Stomach (tissue), 9 donors: ENCODE measurements around the gene FREM2. TPM values are rescaled to one million over a fixed set of nuclear protein-coding genes. Genes with fewer than 3 reads are reported as not detected.

Source experiments
- DNase-seq, 2 donors: peaks; one replicate each; pipeline versions ENCODE4 v3.0.0 to v3.0.0-alpha.2; 2013 to 2019
- H3K27ac ChIP-seq, 5 donors: fragments of 200-600 bp in 4 of 5; sonication (generic) in 4 of 5; one replicate each; pipeline ENCODE4 v1.5.1; 2013 to 2019; ENCODE audit warnings: mild to moderate bottlenecking in 1 of 5, moderate library complexity in 1 of 5
- H3K27me3 ChIP-seq, 3 donors: fragments of 200-600 bp; sonication (generic); one replicate each; pipeline ENCODE4 v1.5.1; 2017 to 2019; ENCODE audit warnings: mixed run types in 1 of 3
- H3K36me3 ChIP-seq, 4 donors: fragments of 200-600 bp; sonication (generic); 1 replicate in 3 of 4; 2 replicates in 1 of 4; pipeline ENCODE4 v1.5.1; 2016 to 2019
- H3K4me1 ChIP-seq, 4 donors: fragments of 200-600 bp; sonication (generic); one replicate each; pipeline ENCODE4 v1.5.1; 2016 to 2019
- H3K4me3 ChIP-seq, 4 donors: fragments of 200-600 bp; sonication (generic) in 3 of 4; one replicate each; pipeline ENCODE4 v1.5.1; 2016 to 2019; ENCODE audit warnings: mild to moderate bottlenecking in 1 of 4
- H3K9me3 ChIP-seq, 4 donors: fragments of 200-600 bp; sonication (generic); one replicate each; pipeline ENCODE4 v1.5.1; 2016 to 2019
- CTCF ChIP-seq, 7 experiments: fragments of 450-650 bp in 4 of 7; fragments of 200-600 bp in 3 of 7; sonication (generic) in 3 of 7; IDR thresholded peaks; one replicate each; pipeline ENCODE4 v1.5.1; 2016 to 2019; ENCODE audit warnings: antibody characterized with exemption in 7 of 7, control low read depth in 2 of 7, mild to moderate bottlenecking in 1 of 7
- EP300 ChIP-seq: sonication (generic); formaldehyde crosslinking; IDR thresholded peaks from one replicate; pipeline ENCODE4 v1.6.1; 2017; ENCODE audit warnings: antibody characterized with exemption
- POLR2A ChIP-seq, 4 donors: fragments of 450-650 bp; IDR thresholded peaks; one replicate each; pipeline ENCODE4 v1.6.1; 2016; ENCODE audit warnings: antibody characterized with exemption in 4 of 4, control low read depth in 2 of 4, mild to moderate bottlenecking in 1 of 4, moderate library complexity in 1 of 4
- POLR2AphosphoS5 ChIP-seq, 3 donors: sonication (generic); formaldehyde crosslinking; IDR thresholded peaks; one replicate each; pipeline ENCODE4 v1.6.1; 2016; ENCODE audit warnings: antibody characterized with exemption in 3 of 3
- WGBS, 5 donors: extraction: QIAGEN DNeasy Blood & Tissue Kit in 3 of 5; methylation state at CpG; one replicate each; pipeline versions ENCODE4 v1.1.5 to v1.1.7; 2013 to 2018; 5-methylcytosine and 5-hydroxymethylcytosine counted together
- intact Hi-C: fragments of 100-400 bp; cut with DNase I; formaldehyde crosslinking; loops from one replicate; pipeline ENCODE4 v1.15.1; 2023; ENCODE audit warnings: low total_unique reads
- polyA plus RNA-seq, 3 donors: library from polyadenylated mRNA; stranded (reverse); fragments of 200-250 nt; gene quantifications; one replicate each; pipeline ENCODE4 v1.2.3, GENCODE V29; 2013
- total RNA-seq, 5 donors: library from RNA; depleted of rRNA; stranded (reverse); fragments of >200 nt; gene quantifications; one replicate each; pipeline versions ENCODE4 v1.1.0 to v1.2.3, GENCODE V29; 2014 to 2016
- donor health status: healthy with polysubstance abuse.
- donor health status: Bipolar disorder and iron deficiency.
- donor health status: healthy.

Gene FREM2
- total and polyA plus RNA-seq, 8 donors, result 0.37 to 18.0 (median 1.3) TPM

DNA sequence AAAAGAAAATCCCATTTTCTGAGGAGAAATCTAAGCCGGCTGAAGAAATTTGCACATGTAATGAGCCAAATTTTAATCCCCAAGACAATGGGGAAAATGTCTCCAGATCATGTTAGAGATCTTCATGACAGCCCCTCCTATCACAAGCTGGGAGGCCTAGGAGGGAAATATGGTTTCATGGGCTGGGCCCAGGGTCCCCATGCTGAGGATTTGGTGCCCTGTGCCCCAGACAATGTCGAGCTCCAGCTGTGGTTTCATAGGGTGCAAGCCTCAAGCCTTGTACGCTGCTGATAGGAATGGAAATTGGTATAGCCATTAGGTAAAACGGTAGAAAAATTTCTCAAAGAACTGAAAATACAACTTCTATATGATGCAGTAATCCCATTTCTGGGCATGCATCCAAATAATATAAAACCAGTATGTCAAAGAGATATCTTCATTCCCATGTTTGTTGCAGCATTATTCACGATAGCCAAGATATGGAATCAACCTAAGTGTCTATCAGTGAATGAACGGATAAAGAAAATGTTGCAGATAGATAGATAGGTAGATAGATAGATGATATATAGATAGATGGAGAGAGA is 19.3 kb upstream of the FREM2 start:
- H3K4me3 ChIP-seq, result no peak overlapping the region
- no peak for DNase-seq
- H3K36me3 ChIP-seq, result no peaks in the 10 kb centered on the region
- H3K9me3 ChIP-seq, result no peaks in the 10 kb centered on the region
- intact Hi-C loops, result no loop called here
- H3K4me1 ChIP-seq, result no peaks in the 10 kb centered on the region
- H3K27ac ChIP-seq, result no peak overlapping the region
- TF ChIP-seq POLR2A (IDR thresholded peaks at IDR 0.05) (no peak), EP300 (no peak), POLR2AphosphoS5 (IDR thresholded peaks at IDR 0.05) (no peak), CTCF (IDR thresholded peaks at IDR 0.05) (no peak)
- H3K27me3 ChIP-seq, result no peaks in the 10 kb centered on the region
- WGBS, 5 donors, result 69 to 77% (median 76%) methylated on average over 6 of the region's 6 CpGs

DNA sequence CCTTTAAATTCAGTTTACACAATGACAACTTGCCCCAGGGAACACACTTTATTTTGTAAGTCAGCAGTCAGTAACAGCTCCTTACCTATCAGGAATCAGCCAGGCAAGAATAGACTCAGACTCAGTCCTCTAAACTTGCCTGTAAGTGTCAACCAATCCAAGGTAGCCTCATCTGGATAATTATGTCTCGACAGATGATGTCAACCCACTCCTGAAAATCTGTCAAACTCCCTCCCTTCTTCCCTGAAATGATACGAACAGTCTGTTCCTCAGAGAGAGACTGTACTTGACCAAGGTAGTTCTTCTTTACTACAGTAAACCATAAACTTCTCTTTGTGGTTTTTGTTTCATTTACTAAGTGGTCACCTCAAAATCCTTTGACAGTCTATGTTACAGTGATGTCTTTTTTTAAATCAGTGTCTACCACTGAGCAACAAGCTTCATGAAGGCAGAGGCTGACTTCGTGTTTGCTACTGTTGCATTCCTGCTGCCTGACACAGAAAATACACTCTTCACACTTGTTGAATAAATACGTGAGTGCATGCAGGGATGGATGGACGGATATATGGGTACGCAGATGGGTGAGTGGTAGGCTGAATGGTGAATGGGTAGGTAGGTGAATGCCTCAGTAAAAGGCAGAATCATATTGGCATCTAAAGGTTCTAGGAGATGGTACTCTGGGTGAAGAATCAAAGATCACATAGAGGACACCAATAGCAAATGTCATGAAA is 17.5 kb upstream of the FREM2 start:
- Histone ChIP-seq H3K9me3 (no peaks in the 10 kb centered on the region), H3K27me3 (no peaks in the 10 kb centered on the region), H3K36me3 (no peaks in the 10 kb centered on the region), H3K27ac (no peak overlapping the region), H3K4me1 (no peaks in the 10 kb centered on the region), H3K4me3 (no peak overlapping the region)
- WGBS, 5 donors, result 76 to 82% (median 80%) methylated on average over 6 of the region's 6 CpGs
- intact Hi-C loops, result no loop called here
- no peak for DNase-seq
- TF ChIP-seq POLR2AphosphoS5 (IDR thresholded peaks at IDR 0.05) (no peak), CTCF (IDR thresholded peaks at IDR 0.05) (no peak)

GRCh38 chr13:38670627-38671026 is 16.2 kb upstream of the FREM2 start:
- H3K4me1 ChIP-seq, result no peaks in the 10 kb centered on the region
- no peak for DNase-seq
- H3K4me3 ChIP-seq, result no peak overlapping the region
- 27 to 53% (median 39%) methylated on average over 2 of the region's 2 CpGs for WGBS, 5 donors
- H3K27ac ChIP-seq, result no peak overlapping the region
- H3K27me3 ChIP-seq, result no peaks in the 10 kb centered on the region
- H3K36me3 ChIP-seq, result no peaks in the 10 kb centered on the region
- intact Hi-C loops, result no loop called here
- H3K9me3 ChIP-seq, result no peaks in the 10 kb centered on the region
- TF ChIP-seq POLR2AphosphoS5 (IDR thresholded peaks at IDR 0.05), result no peak
- no peak for TF ChIP-seq EP300

GRCh38 chr13:38671980-38672379 is 14.9 kb upstream of the FREM2 start:
- no peak overlapping the region for H3K4me3 ChIP-seq
- intact Hi-C loops, result no loop called here
- H3K4me1 ChIP-seq, result no peaks in the 10 kb centered on the region
- H3K27ac ChIP-seq, result no peak overlapping the region
- WGBS, 5 donors, result 83 to 96% (median 93%) methylated on average over 1 to 2 of the region's 2 CpGs
- no peaks in the 10 kb centered on the region for H3K9me3 ChIP-seq
- DNase-seq, result no peak
- no peak for TF ChIP-seq EP300
- no peak for TF ChIP-seq POLR2A (IDR thresholded peaks at IDR 0.05)
- no peak for TF ChIP-seq CTCF (IDR thresholded peaks at IDR 0.05)
- no peak for TF ChIP-seq POLR2AphosphoS5 (IDR thresholded peaks at IDR 0.05)
- H3K27me3 ChIP-seq, result no peaks in the 10 kb centered on the region
- H3K36me3 ChIP-seq, result no peaks in the 10 kb centered on the region

DNA sequence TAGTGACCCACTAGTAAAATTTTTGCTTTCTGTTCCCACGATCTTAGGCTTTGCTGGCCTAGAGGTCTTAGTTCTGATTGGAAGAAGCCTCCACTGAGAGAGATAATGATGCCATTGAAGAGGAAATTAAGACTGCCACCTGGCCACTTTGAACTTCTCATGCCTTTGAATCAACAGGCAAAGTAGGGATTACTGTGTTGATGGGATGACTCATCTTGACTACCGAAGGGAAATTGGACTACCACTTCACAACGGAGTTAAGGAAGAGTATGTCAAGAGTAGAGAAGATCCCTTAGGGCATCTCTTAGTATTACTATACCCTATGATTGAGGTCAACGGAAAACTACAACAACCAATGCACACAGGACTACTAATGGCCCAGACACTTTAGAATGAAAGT is 12.7 kb upstream of the FREM2 start:
- WGBS, 5 donors, result 73 to 83% (median 80%) methylated on average over 4 of the region's 4 CpGs
- Histone ChIP-seq H3K9me3 (no peaks in the 10 kb centered on the region), H3K4me1 (no peaks in the 10 kb centered on the region), H3K27me3 (no peaks in the 10 kb centered on the region), H3K36me3 (no peaks in the 10 kb centered on the region), H3K27ac (no peak overlapping the region), H3K4me3 (no peak overlapping the region)
- TF ChIP-seq POLR2A (IDR thresholded peaks at IDR 0.05), result no peak
- no peak for TF ChIP-seq CTCF (IDR thresholded peaks at IDR 0.05)
- no peak for TF ChIP-seq POLR2AphosphoS5 (IDR thresholded peaks at IDR 0.05)
- no peak for TF ChIP-seq EP300
- intact Hi-C loops, result no loop called here
- no peak for DNase-seq
